Esophagus squamous epithelium (tissue), 4 donors: ENCODE data around the gene FOXJ3.

ENCODE experiments used
- POLR2A ChIP-seq, 4 donors: fragments of 450-650 bp; IDR thresholded peaks; one replicate each; pipeline ENCODE4 v1.6.1; 2017; ENCODE audit warnings: antibody characterized with exemption in 4 of 4, mild to moderate bottlenecking in 4 of 4, moderate library complexity in 3 of 4
- TF ChIP-seq, protein P1 (sequence below), 6 experiments: fragments of 450-650 bp in 4 of 6; fragments of 200-600 bp in 2 of 6; sonication (generic) in 2 of 6; IDR thresholded peaks; one replicate each; pipeline ENCODE4 v1.5.1; 2016 to 2019; ENCODE audit warnings: antibody characterized with exemption in 6 of 6, mild to moderate bottlenecking in 4 of 6, moderate library complexity in 4 of 6

DNA sequence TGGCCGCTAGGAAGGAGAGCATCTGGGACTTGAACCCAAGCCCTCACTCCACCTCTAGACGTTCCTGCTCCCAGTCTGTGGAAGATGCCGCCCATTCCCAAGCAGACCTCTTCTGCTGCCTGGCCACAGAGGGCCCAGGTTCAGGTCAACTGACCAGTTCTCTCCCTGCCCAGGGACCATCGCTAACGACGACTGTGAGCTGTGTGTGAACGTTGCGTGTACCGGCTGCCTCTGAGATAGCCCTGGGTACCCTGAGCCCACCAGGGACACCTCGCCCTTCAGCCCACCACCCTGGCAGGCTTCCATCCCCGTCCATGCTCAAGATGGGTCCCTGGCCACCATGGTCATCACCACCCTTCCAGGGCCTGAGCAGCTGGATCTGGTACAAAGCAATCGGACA lies 179.7 kb downstream of the FOXJ3 start:
- TF ChIP-seq, protein P1, sequence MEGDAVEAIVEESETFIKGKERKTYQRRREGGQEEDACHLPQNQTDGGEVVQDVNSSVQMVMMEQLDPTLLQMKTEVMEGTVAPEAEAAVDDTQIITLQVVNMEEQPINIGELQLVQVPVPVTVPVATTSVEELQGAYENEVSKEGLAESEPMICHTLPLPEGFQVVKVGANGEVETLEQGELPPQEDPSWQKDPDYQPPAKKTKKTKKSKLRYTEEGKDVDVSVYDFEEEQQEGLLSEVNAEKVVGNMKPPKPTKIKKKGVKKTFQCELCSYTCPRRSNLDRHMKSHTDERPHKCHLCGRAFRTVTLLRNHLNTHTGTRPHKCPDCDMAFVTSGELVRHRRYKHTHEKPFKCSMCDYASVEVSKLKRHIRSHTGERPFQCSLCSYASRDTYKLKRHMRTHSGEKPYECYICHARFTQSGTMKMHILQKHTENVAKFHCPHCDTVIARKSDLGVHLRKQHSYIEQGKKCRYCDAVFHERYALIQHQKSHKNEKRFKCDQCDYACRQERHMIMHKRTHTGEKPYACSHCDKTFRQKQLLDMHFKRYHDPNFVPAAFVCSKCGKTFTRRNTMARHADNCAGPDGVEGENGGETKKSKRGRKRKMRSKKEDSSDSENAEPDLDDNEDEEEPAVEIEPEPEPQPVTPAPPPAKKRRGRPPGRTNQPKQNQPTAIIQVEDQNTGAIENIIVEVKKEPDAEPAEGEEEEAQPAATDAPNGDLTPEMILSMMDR (IDR thresholded peaks at IDR 0.05): no peak
- no peak for TF ChIP-seq POLR2A (IDR thresholded peaks at IDR 0.05)
